ENCODE measurements around the gene PIGZ.

The PIGZ gene

DNA sequence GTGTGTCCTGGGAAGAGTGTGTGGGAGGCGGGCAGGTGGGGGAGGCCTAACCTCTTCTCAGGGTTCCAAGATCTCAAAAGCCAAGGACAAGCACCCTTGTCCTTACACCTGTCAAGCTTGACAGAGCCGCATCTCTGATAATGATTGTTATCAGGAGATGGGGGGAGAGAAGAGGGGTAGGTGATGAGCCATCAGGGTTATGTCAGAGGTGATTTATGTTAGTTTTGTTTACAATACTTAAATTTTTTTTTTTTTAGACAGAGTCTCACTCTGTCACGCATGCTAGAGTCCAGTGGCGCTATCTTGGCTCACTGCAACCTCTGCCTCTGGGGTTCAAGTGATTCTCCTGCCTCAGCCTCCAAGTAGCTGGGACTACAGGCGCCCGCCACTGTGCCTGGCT lies 18.9 kb downstream of the PIGZ start:
- no peak overlapping the region for H3K23ac ChIP-seq (ENCODE audit: low read length)
- DNase-seq, result no peak
- no peak overlapping the region for H2AFZ ChIP-seq (ENCODE audit: insufficient read depth, low read length, poor library complexity)
- no peaks in the 10 kb centered on the region for H3K27me3 ChIP-seq (ENCODE audit: insufficient read depth, low read length)
- H3K9me3 ChIP-seq (ENCODE audit: insufficient read depth, low read depth, low read length), result peaks cover 1% of the 10 kb centered on the region
- no peak overlapping the region for H4K91ac ChIP-seq (ENCODE audit: low read depth, low read length)
- no peaks in the 10 kb centered on the region for H3K36me3 ChIP-seq (ENCODE audit: control insufficient read depth in 1 of 2, insufficient read depth in 2 of 2, low read length in 2 of 2)
- no peak overlapping the region for H2BK12ac ChIP-seq (ENCODE audit: low read length)
- no peak overlapping the region for H2BK5ac ChIP-seq (ENCODE audit: low read depth, low read length, poor library complexity)
- H3K4me2 ChIP-seq (ENCODE audit: low read length), result no peak overlapping the region
- no peaks in the 10 kb centered on the region for H3K79me1 ChIP-seq (ENCODE audit: low read length)
- no peak overlapping the region for H4K8ac ChIP-seq (ENCODE audit: low read depth, low read length)
- no peak overlapping the region for H3K18ac ChIP-seq (ENCODE audit: low read length)
- no peak overlapping the region for H2AK5ac ChIP-seq (ENCODE audit: low read length)
- no CpG with 5 or more reads among the region's 6 CpGs for WGBS (ENCODE audit: extremely low coverage, insufficient coverage, insufficient read length)
- no peak overlapping the region for H4K12ac ChIP-seq (ENCODE audit: low read depth, low read length)
- no peak overlapping the region for H3K4ac ChIP-seq (ENCODE audit: low read depth, low read length)
- H3K79me2 ChIP-seq (ENCODE audit: control insufficient read depth, insufficient read depth, low read length, poor library complexity), result no peaks in the 10 kb centered on the region
- no peak overlapping the region for H3K4me3 ChIP-seq (ENCODE audit: low read depth, low read length)
- no peak overlapping the region for H3K14ac ChIP-seq (ENCODE audit: low read length)
- no peak overlapping the region for H3K27ac ChIP-seq (ENCODE audit: low read depth, low read length)
- H3K4me1 ChIP-seq (ENCODE audit: control insufficient read depth in 1 of 2, insufficient read depth in 2 of 2, low read length in 2 of 2), result no peaks in the 10 kb centered on the region
- no peak overlapping the region for H3K9ac ChIP-seq (ENCODE audit: low read length)
- no peak overlapping the region for H2BK120ac ChIP-seq (ENCODE audit: insufficient read depth, low read length, poor library complexity)

DNA sequence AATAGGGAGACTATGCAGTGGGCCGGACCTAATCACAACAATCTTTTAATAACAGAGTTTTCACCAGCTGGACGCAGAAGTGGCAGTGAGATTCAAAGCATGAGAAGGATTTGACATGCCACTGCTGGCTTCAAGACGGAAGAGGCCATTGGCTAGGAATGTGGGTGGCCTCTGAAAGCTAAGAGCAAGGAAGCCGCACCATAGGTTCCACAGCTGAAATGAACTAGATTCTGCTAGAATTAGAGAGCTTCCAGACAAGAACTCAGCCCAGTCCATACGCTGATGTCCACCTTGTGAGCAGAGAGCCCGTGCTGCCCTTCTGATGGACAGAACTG lies 19.4 kb downstream of the PIGZ start:
- DNase-seq, result no peak
- no CpG with 5 or more reads among the region's 6 CpGs for WGBS (ENCODE audit: extremely low coverage, insufficient coverage, insufficient read length)
- H3K79me2 ChIP-seq (ENCODE audit: control insufficient read depth, insufficient read depth, low read length, poor library complexity), result no peaks in the 10 kb centered on the region
- H3K79me1 ChIP-seq (ENCODE audit: low read length), result no peaks in the 10 kb centered on the region
- H3K27ac ChIP-seq (ENCODE audit: low read depth, low read length), result no peak overlapping the region
- no peaks in the 10 kb centered on the region for H3K36me3 ChIP-seq (ENCODE audit: control insufficient read depth in 1 of 2, insufficient read depth in 2 of 2, low read length in 2 of 2)
- no peaks in the 10 kb centered on the region for H3K27me3 ChIP-seq (ENCODE audit: insufficient read depth, low read length)
- no peak overlapping the region for H2AFZ ChIP-seq (ENCODE audit: insufficient read depth, low read length, poor library complexity)
- no peak overlapping the region for H3K4me2 ChIP-seq (ENCODE audit: low read length)
- H2BK12ac ChIP-seq (ENCODE audit: low read length), result no peak overlapping the region
- H3K4ac ChIP-seq (ENCODE audit: low read depth, low read length), result no peak overlapping the region
- no peak overlapping the region for H3K14ac ChIP-seq (ENCODE audit: low read length)
- H2AK5ac ChIP-seq (ENCODE audit: low read length), result no peak overlapping the region
- H3K23ac ChIP-seq (ENCODE audit: low read length), result no peak overlapping the region
- H3K4me1 ChIP-seq (ENCODE audit: control insufficient read depth in 1 of 2, insufficient read depth in 2 of 2, low read length in 2 of 2), result no peaks in the 10 kb centered on the region
- H3K4me3 ChIP-seq (ENCODE audit: low read depth, low read length), result no peak overlapping the region
- no peak overlapping the region for H2BK5ac ChIP-seq (ENCODE audit: low read depth, low read length, poor library complexity)
- no peak overlapping the region for H4K91ac ChIP-seq (ENCODE audit: low read depth, low read length)
- no peak overlapping the region for H2BK120ac ChIP-seq (ENCODE audit: insufficient read depth, low read length, poor library complexity)
- H3K9ac ChIP-seq (ENCODE audit: low read length), result no peak overlapping the region
- H4K8ac ChIP-seq (ENCODE audit: low read depth, low read length), result no peak overlapping the region
- H4K12ac ChIP-seq (ENCODE audit: low read depth, low read length), result no peak overlapping the region
- no peak overlapping the region for H3K18ac ChIP-seq (ENCODE audit: low read length)
- peaks cover 1% of the 10 kb centered on the region for H3K9me3 ChIP-seq (ENCODE audit: insufficient read depth, low read depth, low read length)

DNA sequence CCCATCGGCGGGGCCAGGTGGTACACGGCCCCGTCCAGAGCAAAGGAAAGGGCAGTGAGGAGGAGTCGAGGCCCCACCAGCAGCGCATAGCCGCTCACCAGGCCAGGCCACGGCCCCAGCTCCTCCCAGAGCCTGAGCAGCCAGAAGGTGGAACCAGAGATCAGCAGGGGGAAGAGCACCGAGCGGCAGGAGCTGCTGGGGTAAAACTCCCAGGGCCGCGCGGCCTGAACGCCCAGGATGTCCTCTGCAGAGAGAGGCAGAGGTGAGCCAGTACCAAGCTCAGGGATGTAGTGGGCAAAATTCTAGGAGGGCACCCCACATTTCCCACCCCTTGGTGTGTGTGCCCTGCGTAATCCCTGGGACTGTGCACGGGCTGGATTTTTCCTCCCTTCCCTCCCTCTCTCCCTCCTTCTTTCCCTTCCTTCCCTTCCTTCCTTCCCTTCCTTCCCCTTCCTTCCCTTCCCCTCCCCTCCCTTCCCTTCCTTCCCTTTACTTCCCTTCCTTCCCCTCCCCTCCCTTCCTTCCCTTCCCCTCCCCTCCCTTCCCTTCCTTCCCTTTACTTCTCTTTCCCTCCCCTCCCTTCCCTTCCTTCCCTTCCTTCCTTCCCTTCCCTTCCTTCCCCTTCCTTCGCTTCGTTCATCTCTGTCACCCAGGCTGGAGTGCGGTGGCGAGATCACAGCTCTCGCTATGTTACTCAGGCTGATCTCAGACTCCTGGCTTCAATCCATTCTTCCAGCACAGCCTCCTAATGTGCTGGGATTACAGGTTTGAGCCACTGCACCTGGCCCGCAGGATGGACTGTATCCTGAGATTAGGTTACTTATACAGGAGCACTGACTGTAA lies 20.0 kb downstream of the PIGZ start:
- Histone ChIP-seq H3K36me3 (ENCODE audit: control insufficient read depth in 1 of 2, insufficient read depth in 2 of 2, low read length in 2 of 2) (no peaks in the 10 kb centered on the region), H3K79me1 (ENCODE audit: low read length) (no peaks in the 10 kb centered on the region), H3K79me2 (ENCODE audit: control insufficient read depth, insufficient read depth, low read length, poor library complexity) (no peaks in the 10 kb centered on the region), H2BK5ac (ENCODE audit: low read depth, low read length, poor library complexity) (no peak overlapping the region), H4K91ac (ENCODE audit: low read depth, low read length) (no peak overlapping the region), H3K4me3 (ENCODE audit: low read depth, low read length) (no peak overlapping the region), H3K4me1 (ENCODE audit: control insufficient read depth in 1 of 2, insufficient read depth in 2 of 2, low read length in 2 of 2) (peaks cover 1 to 2% of the 10 kb centered on the region in 2 experiments), H2BK12ac (ENCODE audit: low read length) (no peak overlapping the region), H2AK5ac (ENCODE audit: low read length) (no peak overlapping the region), H3K18ac (ENCODE audit: low read length) (no peak overlapping the region), H3K4me2 (ENCODE audit: low read length) (no peak overlapping the region), H3K27ac (ENCODE audit: low read depth, low read length) (no peak overlapping the region), H3K4ac (ENCODE audit: low read depth, low read length) (no peak overlapping the region), H3K23ac (ENCODE audit: low read length) (no peak overlapping the region), H3K9ac (ENCODE audit: low read length) (no peak overlapping the region), H2BK120ac (ENCODE audit: insufficient read depth, low read length, poor library complexity) (no peak overlapping the region), H4K8ac (ENCODE audit: low read depth, low read length) (no peak overlapping the region), H3K27me3 (ENCODE audit: insufficient read depth, low read length) (no peaks in the 10 kb centered on the region), H2AFZ (ENCODE audit: insufficient read depth, low read length, poor library complexity) (no peak overlapping the region), H3K14ac (ENCODE audit: low read length) (no peak overlapping the region), H4K12ac (ENCODE audit: low read depth, low read length) (no peak overlapping the region), H3K9me3 (ENCODE audit: insufficient read depth, low read depth, low read length) (peaks cover 1% of the 10 kb centered on the region)
- WGBS (ENCODE audit: extremely low coverage, insufficient coverage, insufficient read length), result no CpG with 5 or more reads among the region's 22 CpGs
- DNase-seq, result peak in 1 of 2 donors; percentile 12

- no peak overlapping the region for H3K4me3 ChIP-seq (ENCODE audit: low read depth, low read length)
- H3K27me3 ChIP-seq (ENCODE audit: insufficient read depth, low read length), result no peaks in the 10 kb centered on the region
- no CpG with 5 or more reads among the region's 28 CpGs for WGBS (ENCODE audit: extremely low coverage, insufficient coverage, insufficient read length)
- peaks cover 2% of the 10 kb centered on the region for H3K79me2 ChIP-seq (ENCODE audit: control insufficient read depth, insufficient read depth, low read length, poor library complexity)
- no peak overlapping the region for H3K4ac ChIP-seq (ENCODE audit: low read depth, low read length)
- H2BK5ac ChIP-seq (ENCODE audit: low read depth, low read length, poor library complexity), result no peak overlapping the region
- no peak overlapping the region for H3K18ac ChIP-seq (ENCODE audit: low read length)
- peaks cover 1% of the 10 kb centered on the region for H3K9me3 ChIP-seq (ENCODE audit: insufficient read depth, low read depth, low read length)
- no peaks in the 10 kb centered on the region for H3K79me1 ChIP-seq (ENCODE audit: low read length)
- H2AFZ ChIP-seq (ENCODE audit: insufficient read depth, low read length, poor library complexity), result no peak overlapping the region
- no peak overlapping the region for H3K9ac ChIP-seq (ENCODE audit: low read length)
- H2BK12ac ChIP-seq (ENCODE audit: low read length), result no peak overlapping the region
- H4K91ac ChIP-seq (ENCODE audit: low read depth, low read length), result no peak overlapping the region
- no peak overlapping the region for H3K27ac ChIP-seq (ENCODE audit: low read depth, low read length)
- no peak overlapping the region for H4K8ac ChIP-seq (ENCODE audit: low read depth, low read length)
- no peak overlapping the region for H2BK120ac ChIP-seq (ENCODE audit: insufficient read depth, low read length, poor library complexity)
- no peak overlapping the region for H2AK5ac ChIP-seq (ENCODE audit: low read length)
- H3K4me2 ChIP-seq (ENCODE audit: low read length), result no peak overlapping the region
- no peak overlapping the region for H3K23ac ChIP-seq (ENCODE audit: low read length)
- no peaks in the 10 kb centered on the region for H3K36me3 ChIP-seq (ENCODE audit: control insufficient read depth in 1 of 2, insufficient read depth in 2 of 2, low read length in 2 of 2)
- H3K4me1 ChIP-seq (ENCODE audit: control insufficient read depth in 1 of 2, insufficient read depth in 2 of 2, low read length in 2 of 2), result peaks cover 4 to 8% of the 10 kb centered on the region in 2 experiments
- H4K12ac ChIP-seq (ENCODE audit: low read depth, low read length), result no peak overlapping the region
- H3K14ac ChIP-seq (ENCODE audit: low read length), result no peak overlapping the region
- no peak for DNase-seq
Measured at GRCh38 chr3:196947860-196948441, 20.7 kb downstream of the PIGZ start.
